Measurements from ENCODE around the gene SNAP91. TPM values are rescaled to one million over a fixed set of nuclear protein-coding genes. Genes with fewer than 3 reads are reported as not detected.
"Not testable (repeated sequence)": the region's sequence is repeated elsewhere in the genome, so short reads cannot be mapped to it uniquely, and the experiment has no call there.

The SNAP91 gene, protein sequence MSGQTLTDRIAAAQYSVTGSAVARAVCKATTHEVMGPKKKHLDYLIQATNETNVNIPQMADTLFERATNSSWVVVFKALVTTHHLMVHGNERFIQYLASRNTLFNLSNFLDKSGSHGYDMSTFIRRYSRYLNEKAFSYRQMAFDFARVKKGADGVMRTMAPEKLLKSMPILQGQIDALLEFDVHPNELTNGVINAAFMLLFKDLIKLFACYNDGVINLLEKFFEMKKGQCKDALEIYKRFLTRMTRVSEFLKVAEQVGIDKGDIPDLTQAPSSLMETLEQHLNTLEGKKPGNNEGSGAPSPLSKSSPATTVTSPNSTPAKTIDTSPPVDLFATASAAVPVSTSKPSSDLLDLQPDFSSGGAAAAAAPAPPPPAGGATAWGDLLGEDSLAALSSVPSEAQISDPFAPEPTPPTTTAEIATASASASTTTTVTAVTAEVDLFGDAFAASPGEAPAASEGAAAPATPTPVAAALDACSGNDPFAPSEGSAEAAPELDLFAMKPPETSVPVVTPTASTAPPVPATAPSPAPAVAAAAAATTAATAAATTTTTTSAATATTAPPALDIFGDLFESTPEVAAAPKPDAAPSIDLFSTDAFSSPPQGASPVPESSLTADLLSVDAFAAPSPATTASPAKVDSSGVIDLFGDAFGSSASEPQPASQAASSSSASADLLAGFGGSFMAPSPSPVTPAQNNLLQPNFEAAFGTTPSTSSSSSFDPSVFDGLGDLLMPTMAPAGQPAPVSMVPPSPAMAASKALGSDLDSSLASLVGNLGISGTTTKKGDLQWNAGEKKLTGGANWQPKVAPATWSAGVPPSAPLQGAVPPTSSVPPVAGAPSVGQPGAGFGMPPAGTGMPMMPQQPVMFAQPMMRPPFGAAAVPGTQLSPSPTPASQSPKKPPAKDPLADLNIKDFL
- 108 TPM for total RNA-seq

DNA sequence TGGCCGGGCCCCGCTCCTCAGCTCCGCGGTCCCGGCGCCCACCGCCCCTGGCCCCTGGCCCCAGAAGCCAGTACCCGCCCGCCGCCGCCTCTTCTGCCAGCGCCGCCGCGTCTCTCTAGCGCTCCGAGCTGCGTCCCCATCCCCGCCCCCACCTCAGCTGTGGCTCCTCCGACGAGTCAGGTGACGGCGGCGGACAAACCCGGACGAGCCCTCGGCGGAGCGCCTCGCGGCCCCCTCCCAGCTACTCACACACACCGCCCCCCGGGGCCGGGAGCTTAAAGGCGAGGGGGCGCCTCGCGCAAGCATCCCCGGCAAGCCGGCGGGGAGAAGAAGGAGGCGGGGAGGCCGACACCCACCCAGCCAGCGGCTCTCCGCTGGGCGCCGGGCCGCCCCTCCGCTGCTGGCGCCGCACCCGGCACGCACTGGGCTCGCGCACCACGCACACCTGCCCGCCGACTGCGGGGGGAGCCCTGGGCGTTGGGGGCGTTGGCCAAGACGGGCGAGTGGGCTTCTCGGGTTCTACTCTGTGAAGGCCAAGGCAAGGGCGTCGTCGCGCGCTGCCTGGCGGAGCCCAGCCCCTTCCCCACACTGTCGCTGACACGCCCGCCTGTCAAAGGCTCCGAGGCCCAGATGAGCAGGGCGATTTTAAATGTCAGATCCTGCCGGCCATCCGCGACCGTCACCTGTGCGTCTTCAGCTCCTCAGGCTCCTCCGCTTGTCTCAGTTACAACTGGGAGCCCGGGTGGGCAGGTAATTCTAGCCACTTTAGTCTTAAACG is at the start of gene SNAP91:
SNAP91 (minus strand) TSS at position 132 of the 778 bp plus-strand sequence. CDS start 1,174 bp downstream, outside the sequence.
- DNase-seq (ENCODE audit: low spot score in 2 of 2) (peak; percentile 71), FAIRE-seq (no peak)

DNA sequence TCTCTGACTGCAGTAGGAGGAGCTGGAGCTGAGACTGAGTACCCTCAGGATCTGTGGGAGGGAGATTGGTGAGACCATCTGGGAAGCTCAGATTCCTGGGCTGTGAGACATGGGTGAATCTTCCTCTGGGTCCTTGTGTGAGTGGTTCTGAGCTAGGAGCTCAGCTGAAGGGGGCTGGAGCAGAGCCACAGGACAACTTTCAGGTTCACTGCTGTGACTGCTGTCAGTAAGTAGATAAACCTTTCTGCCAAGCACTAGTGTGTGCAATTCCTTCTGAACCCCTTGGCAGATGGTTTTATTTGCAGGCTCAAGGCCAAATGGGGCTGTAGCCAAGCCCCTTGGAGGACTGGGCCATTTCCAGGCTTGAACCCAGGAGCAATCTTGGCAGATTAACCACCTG is 49.6 kb upstream of the SNAP91 start:
- DNase-seq (ENCODE audit: low spot score in 2 of 2): no peak
- FAIRE-seq: no peak

DNA sequence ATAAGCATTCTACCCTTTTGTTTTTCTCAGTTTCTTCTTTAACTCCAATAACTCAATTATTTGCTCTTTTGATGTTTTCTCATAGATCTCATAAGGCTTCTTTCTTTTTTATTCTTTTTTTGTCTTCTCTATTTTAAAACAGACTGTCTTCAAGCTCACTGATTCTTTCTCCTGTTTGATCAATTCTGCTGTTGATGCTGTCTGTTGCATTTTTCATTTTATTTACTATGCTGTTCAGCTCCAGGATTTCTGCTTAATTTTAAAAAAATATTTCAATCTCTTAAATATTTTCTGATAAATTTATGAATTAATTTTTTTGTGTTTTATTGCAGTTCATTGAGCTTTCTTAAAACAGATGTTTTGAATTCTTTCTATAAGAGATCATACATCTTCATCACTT is 48.1 kb upstream of the SNAP91 start:
- FAIRE-seq (no peak), DNase-seq (ENCODE audit: low spot score in 2 of 2) (no peak)

DNA sequence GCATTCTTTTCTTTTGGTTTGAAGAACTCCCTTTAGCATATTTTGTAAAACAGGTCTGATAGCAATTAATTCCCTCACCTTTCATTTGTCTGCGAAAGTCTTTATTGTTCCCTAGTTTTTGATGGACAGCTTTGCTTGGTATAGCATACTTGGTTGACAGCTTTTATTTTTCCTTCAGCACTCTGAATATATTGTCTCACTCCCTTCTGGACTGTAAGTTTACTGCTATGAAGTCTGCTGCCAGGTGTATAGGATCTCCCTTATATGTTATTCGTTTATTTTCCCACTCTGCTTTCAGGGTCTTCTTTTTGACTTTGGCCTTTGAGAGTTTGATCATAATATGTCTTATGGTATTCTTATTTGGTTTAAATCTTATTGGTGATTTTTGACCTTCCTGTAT is 47.7 kb upstream of the SNAP91 start:
- FAIRE-seq: no peak

DNA sequence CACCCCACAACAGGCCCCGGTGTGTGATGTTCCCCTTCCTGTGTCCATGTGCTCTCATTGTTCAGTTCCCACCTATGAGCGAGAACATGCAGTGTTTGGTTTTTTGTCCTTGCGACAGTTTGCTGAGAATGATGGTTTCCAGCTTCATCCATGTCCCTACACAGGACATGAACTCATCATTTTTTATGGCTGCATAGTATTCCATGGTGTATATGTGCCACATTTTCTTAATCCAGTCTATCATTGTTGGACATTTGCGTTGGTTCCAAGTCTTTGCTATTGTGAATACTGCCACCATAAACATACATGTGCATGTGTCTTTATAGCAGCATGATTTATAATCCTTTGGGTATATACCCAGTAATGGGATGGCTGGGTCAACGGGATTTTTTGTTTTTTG is 43.5 kb upstream of the SNAP91 start:
- not testable (repeated sequence) for DNase-seq (ENCODE audit: low spot score in 2 of 2); FAIRE-seq

More for the DNA sequence above, 47.7 kb upstream of the SNAP91 start:
- no peak for DNase-seq (ENCODE audit: low spot score in 2 of 2)

DNA sequence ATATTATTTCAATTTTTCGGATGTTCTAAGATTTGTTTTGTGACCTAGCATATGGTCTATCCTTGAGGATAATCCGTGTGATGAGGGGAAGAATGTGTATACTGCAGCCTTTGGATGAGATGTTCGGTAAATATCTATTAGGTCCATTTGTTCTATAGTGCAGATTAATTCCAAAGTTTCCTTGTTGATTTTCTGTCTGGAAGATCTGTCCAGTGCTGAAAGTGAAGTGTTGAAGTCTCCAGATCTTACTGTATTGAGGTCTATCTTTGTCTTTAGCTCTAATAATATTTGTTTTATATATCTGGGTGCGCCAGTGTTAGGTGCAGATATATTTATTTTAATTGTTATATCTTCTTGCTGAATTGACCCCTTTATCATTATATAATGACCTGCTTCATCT is 32.2 kb upstream of the SNAP91 start:
- FAIRE-seq: no peak
- DNase-seq (ENCODE audit: low spot score in 2 of 2): no peak

DNA sequence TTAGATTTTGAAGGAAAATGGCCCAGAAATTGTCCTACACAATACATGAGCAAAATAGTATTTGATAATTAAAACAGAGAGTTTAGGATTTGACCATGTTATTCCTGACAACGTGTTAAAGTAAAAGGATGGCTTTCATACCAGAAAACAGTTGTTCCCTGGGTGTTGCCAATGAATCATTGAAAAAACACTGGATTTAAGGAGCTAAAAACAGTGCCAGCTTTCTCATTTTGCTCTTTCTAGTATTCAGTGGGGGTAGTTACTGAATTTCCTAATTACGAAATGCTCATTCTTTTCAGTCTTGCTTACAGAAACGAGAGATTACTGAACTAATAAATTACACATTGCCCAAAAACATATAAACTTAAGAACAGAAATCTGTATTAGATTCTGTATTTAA is 26.6 kb upstream of the SNAP91 start:
- DNase-seq (ENCODE audit: low spot score in 2 of 2) (no peak), FAIRE-seq (no peak)

DNA sequence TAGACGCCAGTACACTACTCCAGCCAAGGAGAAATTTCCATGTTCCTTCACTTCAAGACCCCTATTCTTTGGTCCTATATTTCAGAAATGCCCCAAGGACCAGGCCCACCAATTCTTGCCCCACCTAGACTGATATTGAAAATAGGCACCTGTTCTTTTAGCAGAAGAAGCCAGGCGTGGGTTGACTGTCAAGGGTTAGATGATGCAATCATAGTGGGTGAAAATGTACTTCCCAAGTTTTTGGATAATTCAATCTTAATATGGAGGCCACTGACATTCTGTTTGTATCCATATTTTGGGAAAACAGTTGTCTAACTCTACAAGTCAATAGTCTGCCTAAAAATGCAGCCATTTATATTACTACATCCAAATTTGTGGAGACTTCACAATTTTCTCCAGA is 21.0 kb upstream of the SNAP91 start:
- FAIRE-seq (no peak), DNase-seq (ENCODE audit: low spot score in 2 of 2) (no peak)

DNA sequence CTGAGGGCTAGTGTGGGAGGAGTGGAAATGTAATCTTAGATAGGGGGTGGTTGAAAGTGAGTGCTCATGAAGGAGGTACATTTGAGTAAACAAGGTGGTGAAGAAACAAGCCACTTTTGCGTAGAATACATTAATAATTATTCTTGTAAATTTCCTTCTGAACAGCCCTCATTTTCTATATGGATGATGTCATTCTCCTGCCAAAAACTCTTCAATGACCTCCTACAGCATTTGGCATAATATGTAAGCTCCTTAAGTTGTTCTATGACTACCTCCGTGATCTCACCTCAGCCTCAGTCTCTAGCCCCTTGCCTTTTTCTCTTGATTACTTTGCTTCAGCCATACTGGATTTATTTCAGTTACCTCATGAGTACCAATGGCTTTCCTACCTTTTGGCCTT is 14.0 kb upstream of the SNAP91 start:
- no peak for DNase-seq (ENCODE audit: low spot score in 2 of 2)
- FAIRE-seq: no peak

DNA sequence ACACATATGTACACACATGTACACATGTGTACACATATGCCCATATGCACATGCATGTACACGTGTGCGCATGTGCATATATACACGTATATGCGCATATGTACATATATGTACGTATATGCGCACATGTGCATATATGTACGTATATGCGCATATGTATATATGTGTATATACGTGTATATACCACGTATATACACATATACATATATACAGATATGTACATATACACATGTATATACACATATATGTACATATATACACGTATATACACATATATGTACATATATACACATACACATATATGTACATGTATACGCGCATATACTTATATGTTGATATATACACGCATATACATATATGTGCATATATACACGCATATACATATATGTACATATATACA is 8.9 kb upstream of the SNAP91 start:
- peak; percentile 23 for FAIRE-seq
- DNase-seq (ENCODE audit: low spot score in 2 of 2): no peak

DNA sequence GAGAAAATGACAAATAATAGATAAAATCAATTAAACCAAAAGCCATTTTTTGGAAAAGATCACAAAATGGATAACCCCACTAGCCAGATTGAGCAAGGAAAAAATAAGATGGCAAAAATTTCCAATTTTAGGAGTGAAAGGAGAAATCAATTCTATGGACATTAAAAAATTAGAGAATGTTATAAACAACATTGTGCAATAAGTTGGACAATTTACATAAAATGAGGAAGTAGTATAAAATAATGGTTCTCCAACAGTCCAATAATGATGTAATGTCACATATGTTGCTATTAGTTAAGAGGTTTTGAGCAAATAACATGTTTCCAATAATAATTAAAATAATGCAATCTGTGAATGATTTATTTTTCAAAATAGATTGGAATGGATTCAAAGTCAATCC is 3.1 kb upstream of the SNAP91 start:
- no peak for FAIRE-seq

DNA sequence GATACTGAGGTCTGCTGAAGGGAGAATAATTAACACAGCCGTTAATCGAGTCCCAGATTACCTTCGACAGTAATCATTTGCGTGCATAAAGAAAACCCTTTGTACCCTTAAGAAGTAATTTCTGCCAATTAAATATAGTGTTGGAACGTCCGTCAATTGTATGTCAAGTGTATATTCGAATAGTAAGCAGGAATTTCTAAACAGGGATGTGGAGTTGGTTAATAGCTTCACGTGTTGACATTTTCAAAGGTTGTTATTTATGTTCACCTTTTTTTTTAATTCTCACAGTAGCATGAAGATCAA is 798 bp upstream of the SNAP91 start:
- FAIRE-seq (no peak), DNase-seq (ENCODE audit: low spot score in 2 of 2) (no peak)

More for the DNA sequence above, 3.1 kb upstream of the SNAP91 start:
- DNase-seq (ENCODE audit: low spot score in 2 of 2): no peak

DNA sequence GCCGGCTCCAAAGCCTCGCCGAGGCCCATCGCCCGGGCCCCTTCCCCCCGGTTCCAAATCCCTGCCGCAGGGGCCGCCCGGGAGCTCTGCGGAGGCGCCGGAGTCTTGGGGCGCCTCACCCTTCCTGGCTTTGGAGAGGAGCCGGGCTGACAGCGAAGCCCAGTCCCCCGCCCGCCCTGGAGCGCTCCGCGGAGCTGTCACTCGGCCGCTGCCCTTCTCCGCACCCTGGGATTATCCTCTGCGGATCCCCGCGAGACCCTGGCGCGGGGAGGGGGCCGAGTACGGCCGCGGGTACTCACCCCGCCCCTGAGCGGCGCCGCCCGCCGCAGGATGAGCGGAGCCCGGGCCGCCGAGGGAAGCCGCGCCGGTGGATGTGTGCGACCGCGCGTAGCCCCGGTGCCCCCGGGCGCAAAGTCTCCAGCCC is 343 bp downstream of the SNAP91 start:
- peak; percentile 46 to 47 for DNase-seq (ENCODE audit: low spot score in 2 of 2)
- FAIRE-seq: no peak

DNA sequence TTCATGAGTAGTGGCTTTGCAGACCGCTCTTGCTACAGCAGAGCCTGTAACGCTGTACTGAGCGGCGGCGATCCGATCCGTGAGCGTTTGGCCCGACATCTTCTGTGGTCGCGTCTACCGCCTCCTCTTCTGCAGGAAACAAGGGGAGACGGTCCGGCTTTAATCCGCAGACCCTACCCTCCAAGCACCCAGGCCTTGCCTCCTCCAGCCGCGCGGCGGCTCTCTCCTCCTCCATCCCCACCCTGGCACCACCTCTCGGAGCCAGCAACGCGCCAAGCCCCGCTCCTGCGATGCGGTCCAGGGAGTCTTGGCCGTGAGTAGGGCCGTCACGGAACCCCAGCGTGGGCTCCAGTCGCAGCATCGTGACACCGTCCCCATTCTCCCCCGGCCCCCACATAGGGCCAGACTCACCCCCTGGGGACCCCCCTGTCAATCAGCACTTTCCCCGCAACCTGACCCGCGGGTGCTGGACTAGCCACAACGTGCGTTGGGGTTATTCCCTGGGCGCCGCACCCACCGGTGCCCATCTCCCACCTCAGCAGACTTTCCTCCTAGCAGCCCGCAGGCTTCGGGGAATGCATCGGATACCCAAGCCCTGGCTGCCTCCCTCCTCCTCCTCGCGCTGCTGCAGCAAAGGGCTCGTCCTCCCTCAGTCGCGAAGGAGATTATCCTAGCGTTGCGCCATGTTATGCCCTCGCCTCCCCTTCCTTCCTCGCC is 914 bp downstream of the SNAP91 start:
- peak; percentile 16 to 35 for DNase-seq (ENCODE audit: low spot score in 2 of 2)
- no peak for FAIRE-seq

DNA sequence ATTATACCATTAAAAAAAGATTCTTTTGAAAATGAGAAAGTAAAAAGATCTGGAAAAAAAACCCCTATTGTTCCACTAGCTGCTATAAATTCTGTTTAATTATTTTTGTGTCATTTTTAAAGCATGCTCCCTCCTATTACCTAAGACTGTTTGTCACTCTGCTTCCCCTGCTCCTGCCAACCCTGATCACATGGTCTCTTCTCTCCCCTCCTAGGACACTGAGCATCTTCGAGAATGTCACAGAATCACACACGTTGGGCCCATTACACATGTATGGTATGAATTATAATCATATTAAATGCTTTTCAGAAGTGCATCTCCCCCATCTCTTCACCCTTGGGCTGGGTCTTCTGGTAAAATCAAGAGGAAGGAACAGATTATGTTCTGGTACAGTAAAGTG is 6.2 kb downstream of the SNAP91 start:
- FAIRE-seq: no peak
- no peak for DNase-seq (ENCODE audit: low spot score in 2 of 2)

DNA sequence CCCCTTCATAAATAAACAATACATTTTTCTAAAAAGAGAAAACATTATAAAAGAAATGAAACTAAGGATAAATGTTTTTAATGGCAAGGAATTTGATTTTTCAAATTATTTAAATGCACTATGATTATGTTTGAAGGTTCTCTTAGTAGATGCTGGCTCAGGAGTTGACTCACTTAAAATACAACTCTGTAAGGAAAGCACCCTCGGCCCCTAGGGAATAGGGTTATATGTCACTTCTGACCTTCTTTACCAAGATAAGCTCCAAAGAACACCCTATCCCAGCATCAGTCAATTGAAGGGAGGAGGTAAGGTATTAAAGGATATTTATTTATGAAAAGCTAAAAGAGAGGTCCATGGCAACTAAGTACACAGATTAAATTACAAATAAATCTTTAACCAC is 6.8 kb downstream of the SNAP91 start:
- FAIRE-seq (no peak), DNase-seq (ENCODE audit: low spot score in 2 of 2) (no peak)

DNA sequence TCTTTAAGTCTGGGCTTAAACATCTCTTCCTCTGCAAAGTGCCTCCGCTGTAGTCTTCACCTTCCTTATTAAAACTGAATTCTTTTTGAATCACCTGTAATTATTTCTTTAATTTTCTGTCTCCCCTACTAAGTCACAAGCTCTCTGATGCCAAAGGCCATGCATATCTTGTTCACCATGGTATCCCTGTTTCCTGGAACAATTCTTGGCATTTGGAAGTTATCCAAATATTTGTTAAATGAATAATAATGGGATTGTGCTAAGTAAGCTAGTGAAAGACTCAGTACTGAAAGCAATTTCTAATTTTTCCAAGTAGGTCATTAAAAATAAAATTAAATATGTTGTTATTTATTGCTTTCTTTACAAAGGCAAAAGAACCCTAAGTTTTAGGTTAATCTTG is 12.2 kb downstream of the SNAP91 start:
- no peak for DNase-seq (ENCODE audit: low spot score in 2 of 2)
- FAIRE-seq: no peak

DNA sequence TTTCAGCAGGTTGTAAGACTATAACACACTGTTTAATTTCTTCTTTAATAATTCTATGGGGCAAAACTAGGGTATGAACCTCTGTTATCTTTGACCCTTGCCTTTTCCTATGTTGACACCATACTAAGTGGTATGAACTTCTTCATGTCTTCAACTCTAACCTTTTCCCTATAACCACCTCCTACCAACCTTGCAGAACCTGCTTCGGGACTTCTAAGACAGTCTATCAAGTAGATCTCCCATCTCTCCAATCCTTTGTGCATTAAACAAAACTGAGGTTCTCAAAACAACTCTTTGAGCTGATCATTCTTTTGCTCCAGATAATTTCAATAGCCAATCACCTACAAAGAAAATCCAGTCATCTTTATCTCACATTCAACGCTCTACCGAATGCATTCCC is 23.4 kb downstream of the SNAP91 start:
- no peak for FAIRE-seq

DNA sequence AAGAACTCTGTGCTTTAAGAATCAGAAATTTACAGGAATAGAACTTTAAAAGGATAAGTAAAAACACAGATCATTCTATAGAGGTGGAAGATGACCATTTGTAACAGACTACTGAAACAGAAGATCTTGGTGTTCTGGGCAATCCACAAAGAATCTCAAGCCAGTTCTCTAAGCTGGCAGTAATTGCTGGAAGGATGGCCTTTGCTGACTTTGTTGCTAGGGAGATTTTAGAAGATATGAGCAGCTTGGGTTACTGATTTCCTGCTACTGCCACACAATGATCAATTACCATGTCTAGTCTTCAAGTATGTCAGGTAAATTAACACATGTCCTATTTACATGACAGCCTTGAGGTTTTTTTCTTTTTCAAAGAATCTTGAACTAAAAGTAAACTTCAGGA is 31.1 kb downstream of the SNAP91 start:
- no peak for DNase-seq (ENCODE audit: low spot score in 2 of 2)
- FAIRE-seq: no peak

More for the DNA sequence above, 23.4 kb downstream of the SNAP91 start:
- DNase-seq (ENCODE audit: low spot score in 2 of 2): no peak

DNA sequence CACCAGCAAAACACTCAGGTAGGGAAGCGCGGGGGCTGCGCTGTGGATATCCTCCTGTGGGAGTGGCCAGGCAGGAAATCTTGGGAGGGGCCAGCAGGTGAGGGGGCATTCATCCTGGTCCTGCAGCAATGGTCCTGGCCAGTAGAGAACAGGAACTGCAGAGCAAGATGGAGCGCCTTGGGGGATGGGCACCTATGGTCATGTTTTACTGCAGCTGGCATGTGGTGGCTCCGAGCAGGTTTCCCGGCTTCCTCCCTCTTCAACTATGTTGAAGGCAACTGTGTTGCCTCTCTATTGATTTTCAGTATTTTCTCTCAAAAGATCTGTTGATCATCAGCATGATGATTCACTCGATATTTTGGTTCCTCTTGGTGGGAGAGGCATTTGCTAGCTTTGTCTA is 70.9 kb downstream of the SNAP91 start:
- FAIRE-seq (no peak), DNase-seq (ENCODE audit: low spot score in 2 of 2) (no peak)

Data from frontal cortex (tissue), 4 donors.